K562 (cell line): ENCODE measurements around the gene THOC7.

Source experiments
- BHLHE40 ChIP-seq: IDR thresholded peaks from 2 replicates; pipeline ENCODE4 v1.6.1; 2011; ENCODE audit warnings: low read length, improper control_type of control experiment
- CAMTA2 ChIP-seq: fragments of 250-450 bp; sonication (Bioruptor Pico); conservative IDR thresholded peaks from 2 replicates; pipeline ENCODE4 v1.5.1; 2022
- POLR2AphosphoS2 ChIP-seq: IDR thresholded peaks from 2 replicates; pipeline ENCODE4 v1.6.1; 2012; ENCODE audit warnings: low read length, improper control_type of control experiment
- ZNF75A ChIP-seq: fragments of 450-650 bp; formaldehyde crosslinking; IDR thresholded peaks from 2 replicates; pipeline ENCODE4 v1.4.0; 2020; ENCODE audit warnings: mild to moderate bottlenecking
- TF ChIP-seq, protein P1 (sequence below): sonication (generic); formaldehyde crosslinking; IDR thresholded peaks from 2 replicates; pipeline ENCODE4 v1.8.1; 2023; ENCODE audit warnings: mild to moderate bottlenecking, missing genetic modification reagents

DNA sequence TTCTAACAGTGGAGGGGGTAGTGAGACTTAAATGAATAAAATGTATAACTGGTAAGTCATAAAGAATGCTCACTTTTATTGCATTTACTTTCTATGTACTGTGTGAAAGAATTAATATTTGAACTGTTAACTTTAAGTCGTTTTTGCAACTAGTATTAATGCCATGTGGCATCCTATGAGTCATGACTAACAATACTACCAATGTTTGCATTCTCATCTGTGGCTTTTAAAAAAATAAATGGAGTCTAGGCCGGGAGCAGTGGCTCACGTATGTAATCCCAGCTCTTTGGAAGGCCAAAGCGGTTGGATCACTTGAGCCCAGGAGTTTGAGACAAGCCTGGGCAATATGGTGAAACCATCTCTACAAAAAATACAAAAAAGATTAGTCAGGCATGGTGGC lies 39.3 kb downstream of the THOC7 start:
- TF ChIP-seq POLR2AphosphoS2 (no peak), ZNF75A (CRISPR knock-in tag) (no peak), CAMTA2 (no peak), BHLHE40 (no peak)
- TF ChIP-seq, protein P1, sequence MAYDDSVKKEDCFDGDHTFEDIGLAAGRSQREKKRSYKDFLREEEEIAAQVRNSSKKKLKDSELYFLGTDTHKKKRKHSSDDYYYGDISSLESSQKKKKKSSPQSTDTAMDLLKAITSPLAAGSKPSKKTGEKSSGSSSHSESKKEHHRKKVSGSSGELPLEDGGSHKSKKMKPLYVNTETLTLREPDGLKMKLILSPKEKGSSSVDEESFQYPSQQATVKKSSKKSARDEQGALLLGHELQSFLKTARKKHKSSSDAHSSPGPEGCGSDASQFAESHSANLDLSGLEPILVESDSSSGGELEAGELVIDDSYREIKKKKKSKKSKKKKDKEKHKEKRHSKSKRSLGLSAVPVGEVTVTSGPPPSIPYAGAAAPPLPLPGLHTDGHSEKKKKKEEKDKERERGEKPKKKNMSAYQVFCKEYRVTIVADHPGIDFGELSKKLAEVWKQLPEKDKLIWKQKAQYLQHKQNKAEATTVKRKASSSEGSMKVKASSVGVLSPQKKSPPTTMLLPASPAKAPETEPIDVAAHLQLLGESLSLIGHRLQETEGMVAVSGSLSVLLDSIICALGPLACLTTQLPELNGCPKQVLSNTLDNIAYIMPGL (CRISPR knock-in tag), result no peak
